ENCODE measurements around the gene IKZF3.
A peak's percentile ranks its signal among the peaks of the same experiment; 100 is the strongest.

IKZF3 gene

GRCh38 chr17:39835038-39835786 lies 28.9 kb downstream of the IKZF3 start:
- TF ChIP-seq EZH2phosphoT487 (IDR thresholded peaks at IDR 0.05; ENCODE audit: low read length) (no peak), CTCF (IDR thresholded peaks at IDR 0.05; ENCODE audit: low read length) (peak; percentile 24)
- Histone ChIP-seq H3K9me3 (replicated peaks; ENCODE audit: insufficient read depth, low read length) (no peaks in the 10 kb centered on the region), H3F3A (ENCODE audit: insufficient read depth, low read length) (no peaks in the 10 kb centered on the region), H3K4me1 (ENCODE audit: low read length) (0 out of 2 replicates have a peak, but pooled peaks cover 13% of the 10 kb centered on the region), H3K79me2 (ENCODE audit: low read length) (peaks cover 97% of the 10 kb centered on the region), H3K27ac (ENCODE audit: low read length) (no peak overlapping the region), H3K4me3 (ENCODE audit: low read length) (no peak overlapping the region), H3K9me2 (replicated peaks; ENCODE audit: insufficient read depth, low read length) (no peaks in the 10 kb centered on the region), H2AFZ (ENCODE audit: low read length) (no peak overlapping the region), H3K36me3 (replicated peaks; ENCODE audit: insufficient read depth, low read length) (peaks cover 17% of the 10 kb centered on the region), H3K4me2 (ENCODE audit: low read depth, low read length) (no peak overlapping the region), H3K9ac (ENCODE audit: low read length) (no peak overlapping the region), H4K20me1 (ENCODE audit: insufficient read depth, low read length) (no peaks in the 10 kb centered on the region), H3K27me3 (replicated peaks; ENCODE audit: insufficient read depth, low read length) (no peaks in the 10 kb centered on the region)
- no peak for DNase-seq

- TF ChIP-seq EZH2phosphoT487 (IDR thresholded peaks at IDR 0.05; ENCODE audit: low read length) (no peak), CTCF (IDR thresholded peaks at IDR 0.05; ENCODE audit: low read length) (no peak), EZH2 (optimal IDR thresholded peaks at IDR 0.05; ENCODE audit: low read depth, low read length) (no peak)
- no peak overlapping the region for H3K4me3 ChIP-seq (ENCODE audit: low read length)
- peaks cover 95% of the 10 kb centered on the region for H3K79me2 ChIP-seq (ENCODE audit: low read length)
- no peak overlapping the region for H3K4me2 ChIP-seq (ENCODE audit: low read depth, low read length)
- no peaks in the 10 kb centered on the region for H3F3A ChIP-seq (ENCODE audit: insufficient read depth, low read length)
- H3K36me3 ChIP-seq (replicated peaks; ENCODE audit: insufficient read depth, low read length), result peaks cover 17% of the 10 kb centered on the region
- H3K27ac ChIP-seq (ENCODE audit: low read length), result no peak overlapping the region; the same call in 1 of the 2 replicates
- no peak overlapping the region for H3K9ac ChIP-seq (ENCODE audit: low read length)
- H3K9me3 ChIP-seq (replicated peaks; ENCODE audit: insufficient read depth, low read length), result no peaks in the 10 kb centered on the region
- no peaks in the 10 kb centered on the region for H3K27me3 ChIP-seq (replicated peaks; ENCODE audit: insufficient read depth, low read length)
- H4K20me1 ChIP-seq (ENCODE audit: insufficient read depth, low read length), result no peaks in the 10 kb centered on the region
- H3K9me2 ChIP-seq (replicated peaks; ENCODE audit: insufficient read depth, low read length), result no peaks in the 10 kb centered on the region
- no peak overlapping the region for H2AFZ ChIP-seq (ENCODE audit: low read length)
- H3K4me1 ChIP-seq (ENCODE audit: low read length), result 0 out of 2 replicates have a peak, but pooled peaks cover 13% of the 10 kb centered on the region
- DNase-seq, result no peak
Measured at GRCh38 chr17:39834017-39834416, 30.1 kb downstream of the IKZF3 start.

GRCh38 chr17:39831588-39831987 lies 32.5 kb downstream of the IKZF3 start:
- Histone ChIP-seq H4K20me1 (ENCODE audit: insufficient read depth, low read length) (no peaks in the 10 kb centered on the region), H3K79me2 (ENCODE audit: low read length) (peaks cover 94% of the 10 kb centered on the region), H3K9me3 (replicated peaks; ENCODE audit: insufficient read depth, low read length) (no peaks in the 10 kb centered on the region), H3K27me3 (replicated peaks; ENCODE audit: insufficient read depth, low read length) (no peaks in the 10 kb centered on the region), H3K9me2 (replicated peaks; ENCODE audit: insufficient read depth, low read length) (no peaks in the 10 kb centered on the region), H3K27ac (ENCODE audit: low read length) (no peak overlapping the region), H3K4me3 (ENCODE audit: low read length) (no peak overlapping the region), H3K4me2 (ENCODE audit: low read depth, low read length) (no peak overlapping the region), H2AFZ (ENCODE audit: low read length) (no peak overlapping the region), H3K36me3 (replicated peaks; ENCODE audit: insufficient read depth, low read length) (peaks cover 39% of the 10 kb centered on the region), H3F3A (ENCODE audit: insufficient read depth, low read length) (no peaks in the 10 kb centered on the region), H3K9ac (ENCODE audit: low read length) (no peak overlapping the region), H3K4me1 (ENCODE audit: low read length) (0 out of 2 replicates have a peak, but pooled peaks cover 13% of the 10 kb centered on the region)
- DNase-seq, result no peak
- TF ChIP-seq EZH2 (optimal IDR thresholded peaks at IDR 0.05; ENCODE audit: low read depth, low read length) (no peak), CTCF (IDR thresholded peaks at IDR 0.05; ENCODE audit: low read length) (no peak), EZH2phosphoT487 (IDR thresholded peaks at IDR 0.05; ENCODE audit: low read length) (no peak)

Data from MM.1S (cell line).